ENCODE measurements around the gene LMOD2. TPM values are rescaled to one million over a fixed set of nuclear protein-coding genes. Genes with fewer than 3 reads are reported as not detected.
A peak's percentile ranks its signal among the peaks of the same experiment; 100 is the strongest.

LMOD2 gene
- total and polyA plus RNA-seq, 9 of the 15 experiments (the other 6 are each of a cell fraction or from before 2014, with no cell fraction given): 0.04 TPM; not detected in 8

- peak; percentile 99 for FAIRE-seq
- no peaks in the 10 kb centered on the region for H3K9me1 ChIP-seq (ENCODE audit: control insufficient read depth, insufficient read depth, low read length)
- H3K4me1 ChIP-seq (replicated peaks in 1 of 2; ENCODE audit: control insufficient read depth in 2 of 2, insufficient read depth in 2 of 2, low read length in 2 of 2): peaks cover 0 to 6% of the 10 kb centered on the region in 2 experiments; a peak in 2 of 5 replicates
- H3K27ac ChIP-seq (ENCODE audit: extremely low read depth, low read depth, low read length): peak overlapping the region; percentile 11; the same call in 1 of the 3 replicates
- peak; percentile 76 to 93 (median 78) for DNase-seq (ENCODE audit: extremely low read depth in 1 of 4, low spot score in 3 of 4)
- no peaks in the 10 kb centered on the region for H3K79me2 ChIP-seq (ENCODE audit: control insufficient read depth, insufficient read depth, low read length)
- no peak overlapping the region for H3K4me3 ChIP-seq
- H3K36me3 ChIP-seq (ENCODE audit: control insufficient read depth, insufficient read depth, low read length): no peaks in the 10 kb centered on the region
- H3K9me3 ChIP-seq (replicated peaks; ENCODE audit: control insufficient read depth, insufficient read depth, low read depth, low read length): no peaks in the 10 kb centered on the region
- no TSS peak for BruUV-seq (replicated peaks)
- no peaks in the 10 kb centered on the region for H4K20me1 ChIP-seq (replicated peaks; ENCODE audit: control insufficient read depth, insufficient read depth, low read length)
- peak overlapping the region; percentile 91 for H2AFZ ChIP-seq (ENCODE audit: low read depth, low read length)
- POLR2A ChIA-PET: interaction anchor here (0.8 to 1.1 kb wide), 7 partner anchors 9 to 130 kb away, joined by 3 to 7 read pairs (median 3); partner anchors contain the start of gene NDUFA5
- CTCF ChIA-PET (ENCODE audit: low intra/inter-chr PET ratio): no interaction called here
- H3K4me2 ChIP-seq (ENCODE audit: insufficient read depth, low read length): peak overlapping the region; percentile 46
- ATAC-seq: peak; percentile 91
- no peak overlapping the region for H3K9ac ChIP-seq (ENCODE audit: insufficient read depth in 1 of 2, low read depth in 2 of 2, low read length in 2 of 2)
- no peaks in the 10 kb centered on the region; a peak in 1 of 5 replicates for H3K27me3 ChIP-seq (ENCODE audit: control insufficient read depth in 2 of 2, insufficient read depth in 2 of 2, low read length in 2 of 2)
- in situ Hi-C loops (cut with MboI): no loop called here
- intact Hi-C loops (cut with micrococcal nuclease): loop anchor here (1.0 to 5.0 kb wide), 3 partner anchors 43 to 130 kb away; no protein-coding TSS in a partner anchor
- WGBS (ENCODE audit: insufficient coverage, low coverage, missing lambda C conversion rate): 11% methylated on average over 12 of the region's 12 CpGs
- TF ChIP-seq MTA2 (IDR thresholded peaks at IDR 0.05; ENCODE audit: low read depth) (no peak), CREB1 (IDR thresholded peaks at IDR 0.05) (peak; percentile 80), CREB1 (CRISPR knock-in tag; IDR thresholded peaks at IDR 0.05) (peak; percentile 90), ZNF583 (CRISPR knock-in tag; IDR thresholded peaks at IDR 0.05) (no peak), PHF8 (IDR thresholded peaks at IDR 0.05; ENCODE audit: borderline replicate concordance, low read length) (no peak), FOXK1 (CRISPR knock-in tag; IDR thresholded peaks at IDR 0.05; ENCODE audit: borderline replicate concordance) (no peak), ELF1 (tag; IDR thresholded peaks at IDR 0.05) (0 out of 2 replicates have a peak, but pooled peaks have one; percentile 18), ZNF586 (CRISPR knock-in tag; conservative IDR thresholded peaks at IDR 0.05) (no peak), ZHX1 (conservative IDR thresholded peaks at IDR 0.05; ENCODE audit: low read length) (peak; percentile 72; the same call in 1 of the 2 replicates), ZFX (CRISPR knock-in tag; IDR thresholded peaks at IDR 0.05) (no peak), ATF2 (CRISPR knock-in tag; IDR thresholded peaks at IDR 0.05) (no peak), EP400 (IDR thresholded peaks at IDR 0.05) (0 out of 2 replicates have a peak, but pooled peaks have one; percentile 34), MYC (IDR thresholded peaks at IDR 0.05; ENCODE audit: low read depth, low read length) (peak; percentile 59), MYC (CRISPR knock-in tag; IDR thresholded peaks at IDR 0.05; ENCODE audit: borderline replicate concordance, low read depth) (no peak), ATF1 (CRISPR knock-in tag; IDR thresholded peaks at IDR 0.05) (peak; percentile 58; the same call in 1 of the 2 replicates), ATF1 (tag; IDR thresholded peaks at IDR 0.05) (peak; percentile 96), ZNF778 (CRISPR knock-in tag; IDR thresholded peaks at IDR 0.05) (no peak), ZNF165 (CRISPR knock-in tag; IDR thresholded peaks at IDR 0.05; ENCODE audit: borderline replicate concordance) (0 out of 2 replicates have a peak, but pooled peaks have one; percentile 50), SAFB2 (IDR thresholded peaks at IDR 0.05; ENCODE audit: borderline replicate concordance, low read depth, low read length, severe bottlenecking) (no peak), ZNF24 (IDR thresholded peaks at IDR 0.05) (peak; percentile 69; the same call in 1 of the 2 replicates), TGIF2 (CRISPR knock-in tag; IDR thresholded peaks at IDR 0.05) (no peak)
Measured at GRCh38 chr7:123624527-123625183, 31.0 kb upstream of the LMOD2 start.
